GM12878 (cell line): ENCODE measurements around the gene RNLS. TPM values are rescaled to one million over a fixed set of nuclear protein-coding genes. Genes with fewer than 3 reads are reported as not detected.

Experiments
- ATAC-seq: fragments of 200-7000 bp; cut with Tn5 transposase; 3 replicates; pipeline ENCODE4 v1.9.1; 2020; ENCODE audit warnings: mild to moderate bottlenecking, moderate library complexity
- BruUV-seq: library from RNA; stranded (reverse); fragments of 400-500 nt; replicated peaks from 2 replicates; lab custom pipeline; 2021; lab: Mats Ljungman, UMichigan
- CTCF ChIA-PET: fragments of 300-600 bp; sonication (Branson Sonifier 250); formaldehyde crosslinking; extraction: SDS; loops from one replicate; lab custom pipeline; 2021; ENCODE audit warnings: inconsistent platforms; lab: Yijun Ruan, JAX
- POLR2A ChIA-PET: fragments of 350-600 bp; formaldehyde crosslinking; extraction: SDS; loops from one replicate; lab custom pipeline; 2021; ENCODE audit warnings: inconsistent platforms; lab: Charles Lee
- RAD21 ChIA-PET: fragments of 300-600 bp; sonication (Branson Sonifier 250); formaldehyde crosslinking; loops from one replicate; lab custom pipeline; 2023; ENCODE audit warnings: antibody characterized with exemption; ENCODE audit not compliant: unreplicated experiment; lab: Charles Lee
- SMC1A ChIA-PET: fragments of 300-600 bp; sonication (Branson Sonifier 250); formaldehyde crosslinking; loops from one replicate; lab custom pipeline; 2023; ENCODE audit not compliant: unreplicated experiment, uncharacterized antibody; lab: Charles Lee
- DNase-seq: peaks from one replicate; pipeline ENCODE4 v3.0.0-alpha.2; 2011; ENCODE audit warnings: low read depth, low spot score
- FAIRE-seq: peaks from 3 replicates; lab custom pipeline; 2011; peaks lifted over from hg19 to GRCh38; lab: Jason Lieb, UNC
- H2AFZ ChIP-seq: 2 replicates; pipeline ENCODE4 v1.6.0; 2011; ENCODE audit warnings: low read depth, low read length, control low read depth; ENCODE audit not compliant: control insufficient read depth
- H3K27ac ChIP-seq: 2 replicates; pipeline ENCODE4 v1.5.1; 2011; ENCODE audit warnings: control low read depth; ENCODE audit not compliant: control insufficient read depth, insufficient read depth
- H3K27me3 ChIP-seq, 2 experiments: replicated peaks in 1 of 2; 2 replicates each; pipeline versions ENCODE4 v1.6.0 to v1.6.1; 2011; ENCODE audit warnings: low read length in 1 of 2; ENCODE audit not compliant: control insufficient read depth in 2 of 2, insufficient read depth in 2 of 2
- H3K36me3 ChIP-seq, 2 experiments: 2 replicates each; pipeline ENCODE4 v1.5.1; 2011; ENCODE audit warnings: low read length in 1 of 2; ENCODE audit not compliant: control insufficient read depth in 2 of 2, insufficient read depth in 2 of 2
- H3K4me1 ChIP-seq: 2 replicates; pipeline ENCODE4 v1.6.1; 2011; ENCODE audit warnings: mild to moderate bottlenecking, low read length, moderate library complexity, mixed read lengths; ENCODE audit not compliant: control insufficient read depth, insufficient read depth
- H3K4me2 ChIP-seq: 2 replicates; pipeline ENCODE4 v1.6.0; 2011; ENCODE audit warnings: control low read depth; ENCODE audit not compliant: control insufficient read depth, insufficient read depth
- H3K4me3 ChIP-seq: fragments of 200-600 bp; sonication (generic); 2 replicates; pipeline ENCODE4 v1.5.1; 2016
- H3K79me2 ChIP-seq: 2 replicates; pipeline ENCODE4 v1.6.0; 2011; ENCODE audit warnings: low read length; ENCODE audit not compliant: control insufficient read depth, insufficient read depth
- H3K9ac ChIP-seq: 2 replicates; pipeline ENCODE4 v1.8.0; 2011; ENCODE audit warnings: low read length, control low read depth, mixed read lengths; ENCODE audit not compliant: control insufficient read depth, insufficient read depth
- H3K9me3 ChIP-seq: replicated peaks from 3 replicates; pipeline ENCODE4 v1.5.1; 2011; ENCODE audit warnings: mild to moderate bottlenecking, low read length; ENCODE audit not compliant: control insufficient read depth, insufficient read depth
- H4K20me1 ChIP-seq: 2 replicates; pipeline ENCODE4 v1.6.0; 2011; ENCODE audit not compliant: control insufficient read depth, insufficient read depth
- CEBPZ ChIP-seq: fragments of 150-350 bp; IDR thresholded peaks from 2 replicates; pipeline ENCODE4 v1.6.1; 2016; ENCODE audit warnings: low read depth, low read length
- CHD4 ChIP-seq: fragments of 200-600 bp; sonication (generic); IDR thresholded peaks from 2 replicates; pipeline ENCODE4 v1.6.1; 2016; ENCODE audit warnings: mild to moderate bottlenecking
- IKZF1 ChIP-seq: fragments of 450-650 bp; conservative IDR thresholded peaks from 2 replicates; pipeline ENCODE4 v1.6.1; 2017; ENCODE audit warnings: antibody characterized with exemption, mild to moderate bottlenecking
- JUND ChIP-seq: IDR thresholded peaks from 2 replicates; pipeline ENCODE4 v1.6.1; 2012; ENCODE audit warnings: low read depth, mild to moderate bottlenecking, low read length, improper control_type of control experiment, moderate library complexity
- MYB ChIP-seq: fragments of 150-350 bp; IDR thresholded peaks from 2 replicates; pipeline ENCODE4 v1.6.1; 2014; ENCODE audit warnings: mild to moderate bottlenecking, low read depth, low read length, borderline replicate concordance
- MYC ChIP-seq: IDR thresholded peaks from 2 replicates; pipeline ENCODE4 v1.6.1; 2011; ENCODE audit warnings: mild to moderate bottlenecking, low read length, moderate library complexity, inconsistent platforms; ENCODE audit not compliant: insufficient read depth, insufficient replicate concordance, insufficient read length, severe bottlenecking
- NBN ChIP-seq: fragments of 450-650 bp; IDR thresholded peaks from 2 replicates; pipeline ENCODE4 v1.6.1; 2016
- RELB ChIP-seq: fragments of 450-650 bp; IDR thresholded peaks from 2 replicates; pipeline ENCODE4 v1.6.1; 2017; ENCODE audit warnings: low read depth, mild to moderate bottlenecking, moderate library complexity
- SRF ChIP-seq, 2 experiments: IDR thresholded peaks; 2 replicates each; pipeline ENCODE4 v1.6.1; 2011; ENCODE audit warnings: low read depth in 2 of 2, low read length in 2 of 2, mild to moderate bottlenecking in 1 of 2, moderate library complexity in 1 of 2
- STAT1 ChIP-seq: fragments of 450-650 bp; conservative IDR thresholded peaks from 2 replicates; pipeline ENCODE4 v1.6.1; 2014; ENCODE audit warnings: antibody characterized with exemption, mild to moderate bottlenecking
- SUZ12 ChIP-seq: fragments of 200-600 bp; sonication (generic); IDR thresholded peaks from one replicate; pipeline ENCODE4 v1.6.1; 2018; ENCODE audit warnings: antibody characterized with exemption, mild to moderate bottlenecking; ENCODE audit not compliant: unreplicated experiment
- ZNF622 ChIP-seq: fragments of 450-650 bp; IDR thresholded peaks from 2 replicates; pipeline ENCODE4 v1.6.1; 2017; ENCODE audit warnings: mild to moderate bottlenecking, inconsistent platforms
- WGBS: methylation state at CpG from one replicate; pipeline ENCODE4 v1.1.6; 2016; ENCODE audit warnings: low lambda C conversion rate; ENCODE audit not compliant: insufficient replicate concordance, insufficient coverage; ENCODE audit errors: missing lambda C conversion rate; 5-methylcytosine and 5-hydroxymethylcytosine counted together
- in situ Hi-C: fragments of 300-500 bp; cut with MboI; formaldehyde crosslinking; loops from 9 replicates; pipeline ENCODE4 v1.14.3; 2018; ENCODE audit warnings: mixed read lengths
- intact Hi-C: fragments of 100-400 bp; cut with micrococcal nuclease; formaldehyde crosslinking; loops from one replicate; pipeline ENCODE4 v1.14.2; 2022; ENCODE audit not compliant: unreplicated experiment
- polyA plus RNA-seq, 11 experiments: library from polyadenylated mRNA; depleted of rRNA in 4 of 11; unstranded in 6 of 11; stranded (reverse) in 5 of 11; fragments of >200 nt; fragmentation: Nextera tagmentation in 4 of 11; fragmentation: Illumina TruSeq in 1 of 11; extraction: Ambion mirVana in 4 of 11; extraction: Trizol in 1 of 11; gene quantifications; 1 replicate in 1 of 11; 2 replicates in 10 of 11; pipeline versions ENCODE4 v1.2.1 to v1.2.3, GENCODE V29; 2011 to 2016; ENCODE audit warnings: inconsistent platforms in 2 of 11, missing spikeins in 2 of 11, low read depth in 1 of 11
- total RNA-seq, 4 experiments: library from RNA; depleted of rRNA in 3 of 4; stranded (reverse); fragments of >200 nt in 3 of 4; fragmentation: Illumina TruSeq in 1 of 4; extraction: Trizol in 1 of 4; gene quantifications; 2 replicates each; pipeline versions ENCODE4 v1.2.1 to v1.2.3, GENCODE V29; 2013 to 2021
- TF ChIP-seq, protein P1 (sequence below): IDR thresholded peaks from 2 replicates; pipeline ENCODE4 v1.6.1; 2011; ENCODE audit warnings: borderline replicate concordance, low read depth, mild to moderate bottlenecking, moderate library complexity, low read length; ENCODE audit not compliant: insufficient read depth, poor library complexity, severe bottlenecking

Gene RNLS
- total and polyA plus RNA-seq, 10 of the 15 experiments (the other 5 are each of a cell fraction or from before 2014, with no cell fraction given), result 3.4 to 6.7 (median 4.6) TPM

DNA sequence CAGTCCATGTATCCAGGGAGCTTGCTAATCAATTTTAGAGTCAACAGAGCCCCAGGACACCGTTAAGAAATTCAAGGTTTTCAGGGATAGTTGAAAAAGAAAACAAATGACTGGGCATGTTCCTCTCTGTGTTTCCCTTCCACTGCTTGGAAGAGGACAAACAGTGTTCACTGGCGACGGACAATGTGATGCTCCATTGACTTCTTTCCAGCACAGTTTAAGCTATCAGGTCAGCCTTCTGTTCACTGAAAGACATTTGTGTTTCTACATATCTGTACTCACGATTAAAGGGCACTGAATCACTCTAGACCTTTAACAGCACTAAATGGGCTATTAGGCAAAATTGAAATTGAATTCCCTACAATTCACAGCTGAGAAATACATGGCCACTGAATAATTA lies 123.6 kb downstream of the RNLS start:
- intact Hi-C loops (no loop called here), in situ Hi-C loops (no loop called here)
- Histone ChIP-seq H3K79me2 (no peaks in the 10 kb centered on the region), H3K27me3 (no peaks in the 10 kb centered on the region), H3K9me3 (no peaks in the 10 kb centered on the region), H3K27ac (no peak overlapping the region), H3K4me1 (no peaks in the 10 kb centered on the region), H2AFZ (no peak overlapping the region), H3K4me2 (no peak overlapping the region), H4K20me1 (no peaks in the 10 kb centered on the region), H3K4me3 (no peak overlapping the region), H3K36me3 (no peaks in the 10 kb centered on the region), H3K9ac (no peak overlapping the region)
- DNase-seq (no peak), FAIRE-seq (no peak), ATAC-seq (no peak)
- 50% methylated on average over 4 of the region's 4 CpGs for WGBS
- TF ChIP-seq RELB, result no peak
- TF ChIP-seq CHD4, result no peak
- no peak for TF ChIP-seq SUZ12
- no peak for TF ChIP-seq MYC
- TF ChIP-seq ZNF622, result no peak
- TF ChIP-seq, protein P1, sequence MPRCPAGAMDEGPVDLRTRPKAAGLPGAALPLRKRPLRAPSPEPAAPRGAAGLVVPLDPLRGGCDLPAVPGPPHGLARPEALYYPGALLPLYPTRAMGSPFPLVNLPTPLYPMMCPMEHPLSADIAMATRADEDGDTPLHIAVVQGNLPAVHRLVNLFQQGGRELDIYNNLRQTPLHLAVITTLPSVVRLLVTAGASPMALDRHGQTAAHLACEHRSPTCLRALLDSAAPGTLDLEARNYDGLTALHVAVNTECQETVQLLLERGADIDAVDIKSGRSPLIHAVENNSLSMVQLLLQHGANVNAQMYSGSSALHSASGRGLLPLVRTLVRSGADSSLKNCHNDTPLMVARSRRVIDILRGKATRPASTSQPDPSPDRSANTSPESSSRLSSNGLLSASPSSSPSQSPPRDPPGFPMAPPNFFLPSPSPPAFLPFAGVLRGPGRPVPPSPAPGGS, result no peak
- TF ChIP-seq CEBPZ, result no peak
- TF ChIP-seq IKZF1, result no peak
- TF ChIP-seq MYB, result no peak
- TF ChIP-seq SRF (IDR thresholded peaks at IDR 0.05; ENCODE audit: low read depth in 2 of 2, low read length in 2 of 2), result no peak
- TF ChIP-seq JUND, result no peak
- no peak for TF ChIP-seq STAT1
- TF ChIP-seq NBN, result no peak
- ChIA-PET POLR2A (no interaction called here), SMC1A (interaction anchor here (1.1 to 3.0 kb wide), 4 partner anchors 19 to 354 kb away, joined by 3 to 7 read pairs (median 3); no protein-coding TSS in a partner anchor), CTCF (interaction anchor here (0.6 to 1.0 kb wide), 5 partner anchors 9 to 609 kb away, joined by 3 to 7 read pairs (median 3); no protein-coding TSS in a partner anchor), RAD21 (no interaction called here)
- no TSS peak for BruUV-seq
